ENCODE measurements around the gene C1QTNF2.

C1QTNF2 gene

GRCh38 chr5:160298189-160298588 is 72.2 kb downstream of the C1QTNF2 start:
- DNase-seq (ENCODE audit: low spot score): no peak

- no peak for DNase-seq (ENCODE audit: low spot score)
Observed at GRCh38 chr5:160297776-160298175, 72.7 kb downstream of the C1QTNF2 start.

All from iPS-NIHi11 (cell line).